ENCODE measurements around the gene MGAT1.

MGAT1 gene

GRCh38 chr5:180825768-180826525 lies 23.3 kb upstream of the MGAT1 start:
- in situ Hi-C loops (cut with HindIII; ENCODE audit: low pct_ligation_motif_present, low sequenced_read_pairs): no loop called here
- DNase-seq: peak; percentile 87
- no peaks in the 10 kb centered on the region for H3K36me3 ChIP-seq (replicated peaks)
- no peak overlapping the region for H3K27ac ChIP-seq
- no peak for TF ChIP-seq CTCF (IDR thresholded peaks at IDR 0.05; ENCODE audit: low read depth, low read length, missing control alignments)
- H3K4me3 ChIP-seq (ENCODE audit: low read depth, low read length): no peak overlapping the region
- no peaks in the 10 kb centered on the region for H3K27me3 ChIP-seq (replicated peaks)

GRCh38 chr5:180824630-180825476 lies 22.2 kb upstream of the MGAT1 start:
- no peak overlapping the region for H3K4me3 ChIP-seq (ENCODE audit: low read depth, low read length)
- no peak overlapping the region for H3K27ac ChIP-seq
- H3K36me3 ChIP-seq (replicated peaks): no peaks in the 10 kb centered on the region
- DNase-seq: no peak
- no peak for TF ChIP-seq CTCF (IDR thresholded peaks at IDR 0.05; ENCODE audit: low read depth, low read length, missing control alignments)
- no peaks in the 10 kb centered on the region for H3K27me3 ChIP-seq (replicated peaks)
- in situ Hi-C loops (cut with HindIII; ENCODE audit: low pct_ligation_motif_present, low sequenced_read_pairs): no loop called here

- no peak overlapping the region for H3K4me3 ChIP-seq (ENCODE audit: low read depth, low read length)
- H3K27me3 ChIP-seq (replicated peaks): no peaks in the 10 kb centered on the region
- TF ChIP-seq CTCF (IDR thresholded peaks at IDR 0.05; ENCODE audit: low read depth, low read length, missing control alignments): no peak
- in situ Hi-C loops (cut with HindIII; ENCODE audit: low pct_ligation_motif_present, low sequenced_read_pairs): no loop called here
- H3K36me3 ChIP-seq (replicated peaks): no peaks in the 10 kb centered on the region
- no peak for DNase-seq
- no peak overlapping the region for H3K27ac ChIP-seq
Observed at GRCh38 chr5:180823940-180824629, 21.5 kb upstream of the MGAT1 start.

- Histone ChIP-seq H3K27me3 (replicated peaks) (no peaks in the 10 kb centered on the region), H3K27ac (no peak overlapping the region), H3K4me3 (ENCODE audit: low read depth, low read length) (no peak overlapping the region), H3K36me3 (replicated peaks) (no peaks in the 10 kb centered on the region)
- in situ Hi-C loops (cut with HindIII; ENCODE audit: low pct_ligation_motif_present, low sequenced_read_pairs): no loop called here
- no peak for DNase-seq
- no peak for TF ChIP-seq CTCF (IDR thresholded peaks at IDR 0.05; ENCODE audit: low read depth, low read length, missing control alignments)
Observed at GRCh38 chr5:180823346-180823745, 20.7 kb upstream of the MGAT1 start.

- Histone ChIP-seq H3K4me3 (ENCODE audit: low read depth, low read length) (no peak overlapping the region), H3K36me3 (replicated peaks) (no peaks in the 10 kb centered on the region), H3K27ac (no peak overlapping the region), H3K27me3 (replicated peaks) (no peaks in the 10 kb centered on the region)
- no peak for DNase-seq
- TF ChIP-seq CTCF (IDR thresholded peaks at IDR 0.05; ENCODE audit: low read depth, low read length, missing control alignments): no peak
- in situ Hi-C loops (cut with HindIII; ENCODE audit: low pct_ligation_motif_present, low sequenced_read_pairs): no loop called here
Observed at GRCh38 chr5:180821538-180821937, 18.9 kb upstream of the MGAT1 start.
